ENCODE data around the gene HSD17B1. TPM values are rescaled to one million over a fixed set of nuclear protein-coding genes. Genes with fewer than 3 reads are reported as not detected.

HSD17B1 gene
- total and polyA plus RNA-seq, 2 donors (not counting 1 experiment from before 2014, with no cell fraction given): 0.40 to 2.6 TPM

DNA sequence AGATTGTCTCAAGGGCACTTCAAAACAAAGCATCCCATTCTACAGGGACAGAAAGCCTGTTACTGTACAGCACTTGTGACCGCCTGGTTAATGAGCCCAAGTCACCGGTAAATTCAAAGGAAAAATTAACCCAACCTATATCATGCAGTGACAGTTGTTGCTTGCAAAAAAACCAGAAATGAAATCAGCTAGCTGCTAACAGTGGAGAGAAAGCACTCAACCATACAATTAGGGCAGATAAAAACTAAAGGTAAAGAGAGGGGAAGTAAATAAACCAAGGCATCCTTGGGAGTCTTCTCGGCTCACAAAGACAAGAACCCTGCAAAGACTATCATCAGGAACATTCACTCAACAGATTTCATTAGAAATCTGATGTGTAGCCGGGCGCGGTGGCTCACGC is 50.6 kb downstream of the HSD17B1 start:
- H3K4me1 ChIP-seq (ENCODE audit: control insufficient read depth, extremely low read depth, insufficient read depth, low read length): peaks cover 3% of the 10 kb centered on the region
- H3K27ac ChIP-seq (ENCODE audit: insufficient read depth, low read length): no peak overlapping the region
- H3K27me3 ChIP-seq (ENCODE audit: control insufficient read depth, insufficient read depth, low read length): no peaks in the 10 kb centered on the region
- H3K9me3 ChIP-seq (ENCODE audit: control insufficient read depth, insufficient read depth, low read depth, low read length): no peaks in the 10 kb centered on the region
- H3K79me2 ChIP-seq (ENCODE audit: control insufficient read depth, insufficient read depth, low read length): peaks cover 64% of the 10 kb centered on the region
- TF ChIP-seq EZH2 (IDR thresholded peaks at IDR 0.05; ENCODE audit: low read length, missing control alignments): no peak
- TF ChIP-seq, protein P1, sequence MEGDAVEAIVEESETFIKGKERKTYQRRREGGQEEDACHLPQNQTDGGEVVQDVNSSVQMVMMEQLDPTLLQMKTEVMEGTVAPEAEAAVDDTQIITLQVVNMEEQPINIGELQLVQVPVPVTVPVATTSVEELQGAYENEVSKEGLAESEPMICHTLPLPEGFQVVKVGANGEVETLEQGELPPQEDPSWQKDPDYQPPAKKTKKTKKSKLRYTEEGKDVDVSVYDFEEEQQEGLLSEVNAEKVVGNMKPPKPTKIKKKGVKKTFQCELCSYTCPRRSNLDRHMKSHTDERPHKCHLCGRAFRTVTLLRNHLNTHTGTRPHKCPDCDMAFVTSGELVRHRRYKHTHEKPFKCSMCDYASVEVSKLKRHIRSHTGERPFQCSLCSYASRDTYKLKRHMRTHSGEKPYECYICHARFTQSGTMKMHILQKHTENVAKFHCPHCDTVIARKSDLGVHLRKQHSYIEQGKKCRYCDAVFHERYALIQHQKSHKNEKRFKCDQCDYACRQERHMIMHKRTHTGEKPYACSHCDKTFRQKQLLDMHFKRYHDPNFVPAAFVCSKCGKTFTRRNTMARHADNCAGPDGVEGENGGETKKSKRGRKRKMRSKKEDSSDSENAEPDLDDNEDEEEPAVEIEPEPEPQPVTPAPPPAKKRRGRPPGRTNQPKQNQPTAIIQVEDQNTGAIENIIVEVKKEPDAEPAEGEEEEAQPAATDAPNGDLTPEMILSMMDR (conservative IDR thresholded peaks at IDR 0.05 in 1 of 2, IDR thresholded peaks at IDR 0.05 in 1 of 2; ENCODE audit: low read depth in 1 of 2, low read length in 2 of 2): no peak
- no peak for DNase-seq (ENCODE audit: low read depth in 2 of 2)
- H4K20me1 ChIP-seq (ENCODE audit: control insufficient read depth, extremely low read depth, insufficient read depth, low read length): peaks cover 1% of the 10 kb centered on the region
- no peaks in the 10 kb centered on the region for H3K36me3 ChIP-seq (ENCODE audit: control insufficient read depth, insufficient read depth, low read length)
- H3K9ac ChIP-seq (ENCODE audit: insufficient read depth, low read length): no peak overlapping the region
- H3K4me3 ChIP-seq (replicated peaks in 1 of 4; ENCODE audit: control extremely low read depth in 1 of 4, insufficient read depth in 1 of 4, low read depth in 3 of 4, low read length in 4 of 4): no peak overlapping the region
- H3K4me2 ChIP-seq (ENCODE audit: extremely low read depth, insufficient read depth, low read length): no peak overlapping the region
- no peak overlapping the region for H2AFZ ChIP-seq (ENCODE audit: low read length)

Other genes starting within 250 kb of the HSD17B1 start
- gene STAT3, start 164.5 kb upstream of the HSD17B1 start, total RNA-seq: 101 and 118 TPM in 2 replicates
- gene STAT3, start 164.5 kb upstream of the HSD17B1 start, polyA plus RNA-seq: 60.6 and 75.0 TPM in 2 replicates
- gene CAVIN1, start 129.7 kb upstream of the HSD17B1 start, total RNA-seq: 331 and 372 TPM in 2 replicates
- 432 and 490 TPM in 2 replicates for gene CAVIN1, start 129.7 kb upstream of the HSD17B1 start, polyA plus RNA-seq
- 35.7 and 65.7 TPM in 2 replicates for gene ATP6V0A1, start 94.0 kb upstream of the HSD17B1 start, total RNA-seq
- gene ATP6V0A1, start 94.0 kb upstream of the HSD17B1 start, polyA plus RNA-seq: 26.7 and 42.7 TPM in 2 replicates
- gene NAGLU, start 16.7 kb upstream of the HSD17B1 start, total RNA-seq: 22.3 and 31.9 TPM in 2 replicates
- 18.5 and 19.5 TPM in 2 replicates for gene NAGLU, start 16.7 kb upstream of the HSD17B1 start, polyA plus RNA-seq
- gene COASY, start 9.2 kb downstream of the HSD17B1 start, total RNA-seq: 9.8 and 16.5 TPM in 2 replicates
- 20.3 and 31.6 TPM in 2 replicates for gene COASY, start 9.2 kb downstream of the HSD17B1 start, polyA plus RNA-seq
- gene MLX, start 14.2 kb downstream of the HSD17B1 start, total RNA-seq: 32.6 and 36.2 TPM in 2 replicates
- 49.3 and 56.1 TPM in 2 replicates for gene MLX, start 14.2 kb downstream of the HSD17B1 start, polyA plus RNA-seq
- 2.3 and 4.6 TPM in 2 replicates for gene PSMC3IP, start 24.8 kb downstream of the HSD17B1 start, total RNA-seq
- gene PSMC3IP, start 24.8 kb downstream of the HSD17B1 start, polyA plus RNA-seq: 8.0 and 18.7 TPM in 2 replicates
- 67.0 and 68.6 TPM in 2 replicates for gene RETREG3, start 56.5 kb downstream of the HSD17B1 start, total RNA-seq
- 30.0 and 37.5 TPM in 2 replicates for gene RETREG3, start 56.5 kb downstream of the HSD17B1 start, polyA plus RNA-seq
- 12.8 and 16.7 TPM in 2 replicates for gene TUBG1, start 56.8 kb downstream of the HSD17B1 start, total RNA-seq
- gene TUBG1, start 56.8 kb downstream of the HSD17B1 start, polyA plus RNA-seq: 60.0 and 124 TPM in 2 replicates
- 6.9 and 11.6 TPM in 2 replicates for gene TUBG2, start 106.4 kb downstream of the HSD17B1 start, total RNA-seq
- gene TUBG2, start 106.4 kb downstream of the HSD17B1 start, polyA plus RNA-seq: 13.1 and 13.5 TPM in 2 replicates
- gene PLEKHH3, start 124.1 kb downstream of the HSD17B1 start, total RNA-seq: 19.3 and 24.6 TPM in 2 replicates
- gene PLEKHH3, start 124.1 kb downstream of the HSD17B1 start, polyA plus RNA-seq: 2.3 and 3.0 TPM in 2 replicates
- 1.3 and 2.6 TPM in 2 replicates for gene CCR10, start 128.9 kb downstream of the HSD17B1 start, total RNA-seq
- 0.87 and 2.5 TPM in 2 replicates for gene CCR10, start 128.9 kb downstream of the HSD17B1 start, polyA plus RNA-seq
- 20.5 and 40.1 TPM in 2 replicates for gene CNTNAP1, start 129.6 kb downstream of the HSD17B1 start, total RNA-seq
- gene CNTNAP1, start 129.6 kb downstream of the HSD17B1 start, polyA plus RNA-seq: 39.4 and 39.5 TPM in 2 replicates
- 16.4 and 28.6 TPM in 2 replicates for gene EZH1, start 192.1 kb downstream of the HSD17B1 start, total RNA-seq
- 23.6 and 31.9 TPM in 2 replicates for gene EZH1, start 192.1 kb downstream of the HSD17B1 start, polyA plus RNA-seq
- 0.17 and 0.26 TPM in 2 replicates for gene RAMP2, start 208.3 kb downstream of the HSD17B1 start, total RNA-seq
- 0.17 and 0.45 TPM in 2 replicates for gene RAMP2, start 208.3 kb downstream of the HSD17B1 start, polyA plus RNA-seq
- 43.6 and 44.7 TPM in 2 replicates for gene VPS25, start 220.5 kb downstream of the HSD17B1 start, total RNA-seq
- 92.7 and 121 TPM in 2 replicates for gene VPS25, start 220.5 kb downstream of the HSD17B1 start, polyA plus RNA-seq
- under 0.01 and 0.51 TPM in 2 replicates for gene WNK4, start 227.7 kb downstream of the HSD17B1 start, total RNA-seq
- gene WNK4, start 227.7 kb downstream of the HSD17B1 start, polyA plus RNA-seq: 0.35 and 0.84 TPM in 2 replicates
- gene COA3, start 245.8 kb downstream of the HSD17B1 start, total RNA-seq: 53.5 and 59.8 TPM in 2 replicates
- 80.3 and 97.1 TPM in 2 replicates for gene COA3, start 245.8 kb downstream of the HSD17B1 start, polyA plus RNA-seq
- gene CNTD1, start 245.9 kb downstream of the HSD17B1 start, total RNA-seq: 0.26 and 0.66 TPM in 2 replicates
- gene CNTD1, start 245.9 kb downstream of the HSD17B1 start, polyA plus RNA-seq: 0.14 TPM in 1 of 2 replicates, not detected in the other

Measured in fibroblast of lung (primary cell).